GM12878 (cell line): ENCODE data around the gene HM13.

Experiments
- BACH1 ChIP-seq: fragments of 450-650 bp; IDR thresholded peaks from 2 replicates; pipeline ENCODE4 v1.6.1; 2017; ENCODE audit warnings: mild to moderate bottlenecking, borderline replicate concordance
- EZH2 ChIP-seq: IDR thresholded peaks from 2 replicates; pipeline ENCODE4 v1.6.1; 2012; ENCODE audit warnings: low read depth, mild to moderate bottlenecking, control low read depth, inconsistent platforms, low read length, borderline replicate concordance; ENCODE audit not compliant: control insufficient read depth
- JUNB ChIP-seq: IDR thresholded peaks from 2 replicates; pipeline ENCODE4 v1.6.1; 2016; ENCODE audit warnings: antibody characterized with exemption, mild to moderate bottlenecking
- MTA2 ChIP-seq: fragments of 450-650 bp; IDR thresholded peaks from 2 replicates; pipeline ENCODE4 v1.6.1; 2016; ENCODE audit warnings: low read depth, mild to moderate bottlenecking, moderate library complexity
- NR2F1 ChIP-seq: fragments of 450-650 bp; conservative IDR thresholded peaks from 2 replicates; pipeline ENCODE4 v1.6.1; 2017; ENCODE audit warnings: mild to moderate bottlenecking
- PBX3 ChIP-seq: IDR thresholded peaks from 2 replicates; pipeline ENCODE4 v1.6.1; 2011; ENCODE audit warnings: mild to moderate bottlenecking, low read depth, low read length, moderate library complexity; ENCODE audit not compliant: insufficient replicate concordance
- RAD51 ChIP-seq: fragments of 450-650 bp; IDR thresholded peaks from 2 replicates; pipeline ENCODE4 v1.6.1; 2016; ENCODE audit warnings: moderate library complexity, mild to moderate bottlenecking, inconsistent platforms
- RB1 ChIP-seq: fragments of 450-650 bp; formaldehyde crosslinking; IDR thresholded peaks from 2 replicates; pipeline ENCODE4 v1.6.1; 2017; ENCODE audit warnings: mild to moderate bottlenecking, borderline replicate concordance
- RBBP5 ChIP-seq: fragments of 200-600 bp; sonication (generic); conservative IDR thresholded peaks from 2 replicates; pipeline ENCODE4 v1.6.1; 2016
- TCF7 ChIP-seq: IDR thresholded peaks from 2 replicates; pipeline ENCODE4 v1.6.1; 2014; ENCODE audit warnings: antibody characterized with exemption, borderline replicate concordance
- USF2 ChIP-seq: IDR thresholded peaks from 2 replicates; pipeline ENCODE4 v1.6.1; 2011; ENCODE audit warnings: low read depth, low read length, improper control_type of control experiment, borderline replicate concordance
- YY1 ChIP-seq: IDR thresholded peaks from 2 replicates; pipeline ENCODE4 v1.6.1; 2011; ENCODE audit warnings: low read depth, mild to moderate bottlenecking, low read length
- TF ChIP-seq, protein P1 (sequence below), 3 experiments: IDR thresholded peaks in 2 of 3; conservative IDR thresholded peaks in 1 of 3; 2 replicates each; pipeline ENCODE4 v1.5.1; 2011; ENCODE audit warnings: low read depth in 3 of 3, low read length in 3 of 3, mild to moderate bottlenecking in 3 of 3, control low read depth in 2 of 3, moderate library complexity in 2 of 3, inconsistent platforms in 1 of 3, mixed read lengths in 1 of 3; ENCODE audit not compliant: control insufficient read depth in 2 of 3, insufficient read depth in 1 of 3; ENCODE audit errors: extremely low read depth in 1 of 3
- TF ChIP-seq, protein P2 (sequence below): fragments of 450-650 bp; formaldehyde crosslinking; IDR thresholded peaks from 2 replicates; pipeline ENCODE4 v1.5.0; 2022; ENCODE audit warnings: mild to moderate bottlenecking, missing genetic modification characterization

GRCh38 chr20:31602431-31602778, 88.2 kb downstream of the HM13 start:
- TF ChIP-seq JUNB (no peak), RB1 (no peak), PBX3 (no peak), TCF7 (no peak), YY1 (no peak), NR2F1 (no peak), RAD51 (no peak), USF2 (no peak), RBBP5 (no peak), EZH2 (no peak), BACH1 (no peak), MTA2 (no peak)
- TF ChIP-seq, protein P1, sequence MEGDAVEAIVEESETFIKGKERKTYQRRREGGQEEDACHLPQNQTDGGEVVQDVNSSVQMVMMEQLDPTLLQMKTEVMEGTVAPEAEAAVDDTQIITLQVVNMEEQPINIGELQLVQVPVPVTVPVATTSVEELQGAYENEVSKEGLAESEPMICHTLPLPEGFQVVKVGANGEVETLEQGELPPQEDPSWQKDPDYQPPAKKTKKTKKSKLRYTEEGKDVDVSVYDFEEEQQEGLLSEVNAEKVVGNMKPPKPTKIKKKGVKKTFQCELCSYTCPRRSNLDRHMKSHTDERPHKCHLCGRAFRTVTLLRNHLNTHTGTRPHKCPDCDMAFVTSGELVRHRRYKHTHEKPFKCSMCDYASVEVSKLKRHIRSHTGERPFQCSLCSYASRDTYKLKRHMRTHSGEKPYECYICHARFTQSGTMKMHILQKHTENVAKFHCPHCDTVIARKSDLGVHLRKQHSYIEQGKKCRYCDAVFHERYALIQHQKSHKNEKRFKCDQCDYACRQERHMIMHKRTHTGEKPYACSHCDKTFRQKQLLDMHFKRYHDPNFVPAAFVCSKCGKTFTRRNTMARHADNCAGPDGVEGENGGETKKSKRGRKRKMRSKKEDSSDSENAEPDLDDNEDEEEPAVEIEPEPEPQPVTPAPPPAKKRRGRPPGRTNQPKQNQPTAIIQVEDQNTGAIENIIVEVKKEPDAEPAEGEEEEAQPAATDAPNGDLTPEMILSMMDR (IDR thresholded peaks at IDR 0.05 in 2 of 3, conservative IDR thresholded peaks at IDR 0.05 in 1 of 3; ENCODE audit: control insufficient read depth in 2 of 3, extremely low read depth in 1 of 3, insufficient read depth in 1 of 3, low read depth in 3 of 3, low read length in 3 of 3) = no peak
- TF ChIP-seq, protein P2, sequence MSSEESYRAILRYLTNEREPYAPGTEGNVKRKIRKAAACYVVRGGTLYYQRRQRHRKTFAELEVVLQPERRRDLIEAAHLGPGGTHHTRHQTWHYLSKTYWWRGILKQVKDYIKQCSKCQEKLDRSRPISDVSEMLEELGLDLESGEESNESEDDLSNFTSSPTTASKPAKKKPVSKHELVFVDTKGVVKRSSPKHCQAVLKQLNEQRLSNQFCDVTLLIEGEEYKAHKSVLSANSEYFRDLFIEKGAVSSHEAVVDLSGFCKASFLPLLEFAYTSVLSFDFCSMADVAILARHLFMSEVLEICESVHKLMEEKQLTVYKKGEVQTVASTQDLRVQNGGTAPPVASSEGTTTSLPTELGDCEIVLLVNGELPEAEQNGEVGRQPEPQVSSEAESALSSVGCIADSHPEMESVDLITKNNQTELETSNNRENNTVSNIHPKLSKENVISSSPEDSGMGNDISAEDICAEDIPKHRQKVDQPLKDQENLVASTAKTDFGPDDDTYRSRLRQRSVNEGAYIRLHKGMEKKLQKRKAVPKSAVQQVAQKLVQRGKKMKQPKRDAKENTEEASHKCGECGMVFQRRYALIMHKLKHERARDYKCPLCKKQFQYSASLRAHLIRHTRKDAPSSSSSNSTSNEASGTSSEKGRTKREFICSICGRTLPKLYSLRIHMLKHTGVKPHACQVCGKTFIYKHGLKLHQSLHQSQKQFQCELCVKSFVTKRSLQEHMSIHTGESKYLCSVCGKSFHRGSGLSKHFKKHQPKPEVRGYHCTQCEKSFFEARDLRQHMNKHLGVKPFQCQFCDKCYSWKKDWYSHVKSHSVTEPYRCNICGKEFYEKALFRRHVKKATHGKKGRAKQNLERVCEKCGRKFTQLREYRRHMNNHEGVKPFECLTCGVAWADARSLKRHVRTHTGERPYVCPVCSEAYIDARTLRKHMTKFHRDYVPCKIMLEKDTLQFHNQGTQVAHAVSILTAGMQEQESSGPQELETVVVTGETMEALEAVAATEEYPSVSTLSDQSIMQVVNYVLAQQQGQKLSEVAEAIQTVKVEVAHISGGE (CRISPR knock-in tag) = no peak
